WERI-Rb-1 (cell line): Measurements from ENCODE around the gene LARGE1.
"Not testable (repeated sequence)": the region's sequence is repeated elsewhere in the genome, so short reads cannot be mapped to it uniquely, and the experiment has no call there.

Source experiments
- DNase-seq: peaks from one replicate; pipeline ENCODE4 v3.0.0-alpha.2; 2020
- H3K27ac ChIP-seq: fragments of 250-450 bp; sonication (Bioruptor Pico); 2 replicates; pipeline ENCODE4 v1.5.1; 2020; ENCODE audit warnings: mild to moderate bottlenecking, moderate library complexity
- H3K27me3 ChIP-seq: fragments of 250-450 bp; sonication (Bioruptor Pico); 2 replicates; pipeline ENCODE4 v1.5.1; 2021; ENCODE audit warnings: mild to moderate bottlenecking, low read depth, moderate library complexity; ENCODE audit not compliant: insufficient read depth, severe bottlenecking
- H3K36me3 ChIP-seq: fragments of 250-450 bp; sonication (Bioruptor Pico); 2 replicates; pipeline ENCODE4 v1.5.1; 2020; ENCODE audit warnings: mild to moderate bottlenecking, moderate library complexity
- H3K4me3 ChIP-seq: 2 replicates; pipeline ENCODE4 v1.5.1; 2011; ENCODE audit warnings: low read depth, mild to moderate bottlenecking, control low read depth, low read length
- H3K9me3 ChIP-seq: fragments of 250-450 bp; sonication (Bioruptor Pico); 2 replicates; pipeline ENCODE4 v1.5.1; 2021; ENCODE audit warnings: mild to moderate bottlenecking, moderate library complexity; ENCODE audit not compliant: severe bottlenecking
- TF ChIP-seq, protein P1 (sequence below): IDR thresholded peaks from 2 replicates; pipeline ENCODE4 v1.5.1; 2011; ENCODE audit warnings: low read depth, mild to moderate bottlenecking, control low read depth, inconsistent platforms, low read length

The LARGE1 gene

DNA sequence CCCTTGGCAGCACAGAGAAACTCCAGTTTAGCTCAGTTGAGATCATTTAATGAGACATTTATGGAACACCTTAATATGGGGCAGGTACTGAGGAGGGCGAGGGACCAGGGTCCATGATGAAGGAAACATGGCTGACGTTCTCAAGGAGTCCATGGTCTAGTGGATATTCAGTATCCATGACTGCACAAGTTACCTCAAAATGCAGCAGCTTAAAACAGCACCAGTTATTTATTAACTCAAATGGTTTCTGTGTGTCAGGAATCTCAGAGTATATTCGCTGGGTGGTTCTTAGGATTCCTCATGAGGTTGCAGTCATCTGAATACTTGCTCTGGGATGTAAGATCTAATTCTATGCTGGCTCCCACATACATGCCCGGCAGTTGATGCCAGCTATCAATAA, 346.8 kb downstream of the LARGE1 start:
- H3K36me3 ChIP-seq: no peaks in the 10 kb centered on the region
- DNase-seq: no peak
- no peaks in the 10 kb centered on the region for H3K27me3 ChIP-seq
- TF ChIP-seq, protein P1, sequence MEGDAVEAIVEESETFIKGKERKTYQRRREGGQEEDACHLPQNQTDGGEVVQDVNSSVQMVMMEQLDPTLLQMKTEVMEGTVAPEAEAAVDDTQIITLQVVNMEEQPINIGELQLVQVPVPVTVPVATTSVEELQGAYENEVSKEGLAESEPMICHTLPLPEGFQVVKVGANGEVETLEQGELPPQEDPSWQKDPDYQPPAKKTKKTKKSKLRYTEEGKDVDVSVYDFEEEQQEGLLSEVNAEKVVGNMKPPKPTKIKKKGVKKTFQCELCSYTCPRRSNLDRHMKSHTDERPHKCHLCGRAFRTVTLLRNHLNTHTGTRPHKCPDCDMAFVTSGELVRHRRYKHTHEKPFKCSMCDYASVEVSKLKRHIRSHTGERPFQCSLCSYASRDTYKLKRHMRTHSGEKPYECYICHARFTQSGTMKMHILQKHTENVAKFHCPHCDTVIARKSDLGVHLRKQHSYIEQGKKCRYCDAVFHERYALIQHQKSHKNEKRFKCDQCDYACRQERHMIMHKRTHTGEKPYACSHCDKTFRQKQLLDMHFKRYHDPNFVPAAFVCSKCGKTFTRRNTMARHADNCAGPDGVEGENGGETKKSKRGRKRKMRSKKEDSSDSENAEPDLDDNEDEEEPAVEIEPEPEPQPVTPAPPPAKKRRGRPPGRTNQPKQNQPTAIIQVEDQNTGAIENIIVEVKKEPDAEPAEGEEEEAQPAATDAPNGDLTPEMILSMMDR: no peak
- H3K9me3 ChIP-seq: no peaks in the 10 kb centered on the region
- no peak overlapping the region for H3K27ac ChIP-seq
- H3K4me3 ChIP-seq: no peak overlapping the region

DNA sequence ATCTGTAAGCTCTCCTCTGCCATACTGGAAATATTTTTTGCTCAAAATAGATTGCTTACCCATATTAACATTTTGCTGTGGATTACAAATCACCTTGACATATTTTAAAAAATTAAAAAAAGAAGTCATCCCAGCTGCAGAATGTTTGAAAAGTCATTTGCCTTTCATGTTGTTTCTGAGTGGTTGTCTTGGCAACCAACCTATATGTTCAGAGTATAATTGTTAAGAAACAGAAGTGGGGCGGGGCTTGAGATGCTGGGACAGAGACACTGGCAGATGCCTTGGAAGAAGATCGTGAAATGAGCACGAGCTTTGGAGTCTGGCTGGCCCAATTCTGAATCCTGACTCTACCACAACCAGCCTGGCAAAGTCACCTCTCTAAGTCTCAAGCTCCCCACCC, 348.2 kb downstream of the LARGE1 start:
- TF ChIP-seq, protein P1: no peak
- no peaks in the 10 kb centered on the region for H3K9me3 ChIP-seq
- no peaks in the 10 kb centered on the region for H3K36me3 ChIP-seq
- no peak overlapping the region for H3K27ac ChIP-seq
- H3K4me3 ChIP-seq: no peak overlapping the region
- H3K27me3 ChIP-seq: no peaks in the 10 kb centered on the region
- no peak for DNase-seq

GRCh38 chr22:33570110-33570509, 350.2 kb downstream of the LARGE1 start:
- Histone ChIP-seq H3K27me3 (no peaks in the 10 kb centered on the region), H3K4me3 (no peak overlapping the region), H3K36me3 (no peaks in the 10 kb centered on the region), H3K27ac (peak overlapping the region; percentile 35; the same call in 1 of the 2 replicates), H3K9me3 (no peaks in the 10 kb centered on the region)
- no peak for DNase-seq
- TF ChIP-seq, protein P1: no peak

DNA sequence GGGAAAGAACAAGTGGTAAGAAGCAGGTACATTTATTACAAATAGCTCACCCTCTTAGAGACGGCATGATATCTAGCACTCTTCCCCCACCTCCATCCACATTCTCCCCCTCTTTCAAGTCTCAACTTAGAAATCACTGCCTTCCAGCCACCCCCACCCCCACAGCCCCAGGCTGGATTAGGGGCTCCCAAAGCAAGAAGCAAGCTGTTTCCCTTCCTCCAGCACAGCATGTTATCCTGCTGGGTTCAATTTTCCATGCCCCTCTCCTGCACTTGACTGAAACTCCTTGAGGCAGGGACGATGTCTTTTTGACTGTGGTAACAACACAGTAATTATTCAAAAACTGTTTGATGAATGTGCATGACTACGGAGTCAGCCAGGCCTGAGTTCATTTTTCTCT, 350.7 kb downstream of the LARGE1 start:
- Histone ChIP-seq H3K4me3 (no peak overlapping the region), H3K9me3 (no peaks in the 10 kb centered on the region), H3K27ac (peak overlapping the region; percentile 35), H3K36me3 (no peaks in the 10 kb centered on the region), H3K27me3 (no peaks in the 10 kb centered on the region)
- TF ChIP-seq, protein P1: no peak
- DNase-seq: peak; percentile 73

- no peak overlapping the region for H3K4me3 ChIP-seq
- DNase-seq: no peak
Measured at GRCh38 chr22:33569018-33569417, 351.3 kb downstream of the LARGE1 start.

DNA sequence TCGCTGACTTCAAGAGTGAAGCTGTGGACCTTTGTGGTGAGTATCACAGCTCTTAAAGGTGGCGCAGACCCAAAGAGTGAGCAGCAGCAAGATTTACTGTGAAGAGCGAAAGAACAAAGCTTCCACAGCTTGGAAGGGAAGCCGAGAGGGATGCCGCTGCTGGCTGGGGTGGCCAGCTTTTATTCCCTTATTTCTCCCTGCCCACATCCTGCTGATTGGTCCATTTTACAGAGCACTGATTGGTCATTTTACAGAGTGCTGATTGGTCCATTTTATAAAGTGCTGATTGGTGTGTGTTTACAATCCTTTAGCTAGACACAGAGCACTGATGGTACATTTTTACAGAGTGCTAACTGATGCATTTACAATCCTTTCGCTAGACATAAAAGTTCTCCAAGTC, 353.8 kb downstream of the LARGE1 start:
- not testable (repeated sequence) for H3K36me3 ChIP-seq, DNase-seq, H3K4me3 ChIP-seq, H3K27me3 ChIP-seq, H3K27ac ChIP-seq, H3K9me3 ChIP-seq

More at GRCh38 chr22:33569018-33569417, 351.3 kb downstream of the LARGE1 start:
- no peaks in the 10 kb centered on the region for H3K9me3 ChIP-seq
- H3K36me3 ChIP-seq: no peaks in the 10 kb centered on the region
- peak overlapping the region; percentile 35 for H3K27ac ChIP-seq
- TF ChIP-seq, protein P1: no peak
- no peaks in the 10 kb centered on the region for H3K27me3 ChIP-seq
